Skeletal muscle cell (primary cell): ENCODE data around the gene RALBP1.

Source experiments
- DNase-seq: peaks from one replicate; pipeline ENCODE4 v3.0.0-alpha.2; 2010; ENCODE audit warnings: low read depth
- H3K4me3 ChIP-seq: 2 replicates; pipeline ENCODE4 v1.5.1; 2011; ENCODE audit warnings: low read depth, mild to moderate bottlenecking, control low read depth, low read length, moderate library complexity

Gene RALBP1

DNA sequence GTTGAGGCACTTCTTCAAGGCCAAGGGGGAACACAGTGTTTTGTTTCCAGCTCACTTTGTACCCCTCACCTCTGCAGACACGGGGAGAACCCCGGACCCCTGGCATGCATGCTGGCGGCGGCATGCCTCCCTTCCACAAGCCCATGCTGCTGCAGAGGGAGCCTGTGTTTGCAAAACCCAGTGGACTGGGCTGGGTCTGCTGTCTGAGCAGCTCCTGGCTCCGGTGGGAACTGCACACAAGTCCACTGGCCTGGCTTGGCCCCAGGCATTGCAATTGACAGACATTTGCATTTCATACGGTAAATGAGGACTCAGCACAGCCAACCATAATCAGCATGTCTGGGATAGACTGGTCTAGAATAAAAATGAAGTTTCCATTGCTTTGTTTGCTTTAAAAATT, 62.4 kb downstream of the RALBP1 start:
- no peak overlapping the region for H3K4me3 ChIP-seq
- DNase-seq, result no peak

DNA sequence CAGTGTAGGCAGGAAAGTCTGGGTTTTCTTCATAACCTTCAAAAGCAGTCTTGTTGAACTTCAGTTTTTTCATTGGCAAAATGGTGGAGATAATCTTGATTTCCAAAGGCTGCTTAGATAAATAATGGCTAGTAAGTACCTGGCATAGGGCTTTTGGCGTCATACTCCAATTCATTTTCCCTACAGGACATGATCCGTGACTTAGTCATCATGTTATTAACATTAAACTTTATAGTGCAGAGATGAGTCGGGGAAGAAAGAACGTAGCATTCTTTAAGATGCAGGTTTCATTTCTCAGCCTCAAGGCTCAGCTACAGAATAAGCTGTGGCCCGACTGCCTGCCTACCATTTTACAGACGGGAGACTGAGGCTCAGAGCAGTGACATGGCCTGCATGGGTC, 64.0 kb downstream of the RALBP1 start:
- peak; percentile 75 for DNase-seq
- no peak overlapping the region for H3K4me3 ChIP-seq

GRCh38 chr18:9539938-9540337, 64.6 kb downstream of the RALBP1 start:
- H3K4me3 ChIP-seq, result no peak overlapping the region
- DNase-seq, result no peak

GRCh38 chr18:9542924-9543323, 67.6 kb downstream of the RALBP1 start:
- H3K4me3 ChIP-seq, result no peak overlapping the region
- no peak for DNase-seq

GRCh38 chr18:9545029-9545428, 69.7 kb downstream of the RALBP1 start:
- no peak overlapping the region for H3K4me3 ChIP-seq
- DNase-seq, result no peak

- H3K4me3 ChIP-seq, result no peak overlapping the region
- no peak for DNase-seq
Observed at GRCh38 chr18:9546468-9546867, 71.2 kb downstream of the RALBP1 start.

- no peak overlapping the region for H3K4me3 ChIP-seq
- no peak for DNase-seq
Observed at GRCh38 chr18:9547782-9548181, 72.5 kb downstream of the RALBP1 start.

- no peak overlapping the region for H3K4me3 ChIP-seq
- DNase-seq, result no peak
Observed at GRCh38 chr18:9549405-9549804, 74.1 kb downstream of the RALBP1 start.

DNA sequence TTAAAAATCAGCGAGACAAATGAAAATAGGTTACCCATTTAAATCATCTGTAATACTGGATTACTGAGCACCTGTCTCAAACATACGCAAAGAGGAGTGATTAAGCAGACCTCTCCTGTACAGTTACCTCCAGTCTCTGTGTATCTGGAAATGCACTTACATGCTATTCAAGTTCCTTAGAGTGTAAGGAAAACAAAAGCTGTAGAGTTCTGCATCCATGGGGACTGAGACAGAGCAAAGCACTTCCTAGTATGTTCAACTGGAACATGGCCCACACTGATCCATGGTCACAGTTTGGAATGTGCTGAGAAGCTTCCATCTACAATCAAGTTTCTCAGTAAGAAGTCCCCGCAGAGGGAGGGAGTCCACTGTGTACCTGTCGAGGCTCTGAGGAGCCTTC, 75.1 kb downstream of the RALBP1 start:
- no peak for DNase-seq
- no peak overlapping the region for H3K4me3 ChIP-seq

DNA sequence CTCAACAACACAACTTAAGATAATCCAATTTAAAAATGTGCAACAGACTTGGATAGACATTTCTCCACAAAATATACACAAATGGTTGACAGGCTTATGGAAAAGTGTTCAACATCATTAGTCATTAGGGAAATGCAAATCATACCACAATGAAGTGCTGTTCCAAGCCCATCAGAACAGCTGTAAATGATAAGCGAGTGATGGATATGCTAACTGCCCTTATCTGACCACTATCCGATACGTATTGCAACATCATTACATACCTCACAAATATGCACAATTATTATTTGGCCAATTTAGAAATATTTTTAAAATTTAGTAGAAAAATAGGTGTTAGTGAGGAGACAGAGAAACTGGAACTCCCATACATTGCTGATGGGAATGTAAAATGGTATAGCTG, 76.9 kb downstream of the RALBP1 start:
- DNase-seq, result no peak
- no peak overlapping the region for H3K4me3 ChIP-seq

- no peak overlapping the region for H3K4me3 ChIP-seq
Observed at GRCh38 chr18:9552616-9553015, 77.3 kb downstream of the RALBP1 start.

GRCh38 chr18:9557250-9557943, 82.1 kb downstream of the RALBP1 start:
- no peak for DNase-seq
- H3K4me3 ChIP-seq, result no peak overlapping the region

More at GRCh38 chr18:9552616-9553015, 77.3 kb downstream of the RALBP1 start:
- DNase-seq, result no peak

DNA sequence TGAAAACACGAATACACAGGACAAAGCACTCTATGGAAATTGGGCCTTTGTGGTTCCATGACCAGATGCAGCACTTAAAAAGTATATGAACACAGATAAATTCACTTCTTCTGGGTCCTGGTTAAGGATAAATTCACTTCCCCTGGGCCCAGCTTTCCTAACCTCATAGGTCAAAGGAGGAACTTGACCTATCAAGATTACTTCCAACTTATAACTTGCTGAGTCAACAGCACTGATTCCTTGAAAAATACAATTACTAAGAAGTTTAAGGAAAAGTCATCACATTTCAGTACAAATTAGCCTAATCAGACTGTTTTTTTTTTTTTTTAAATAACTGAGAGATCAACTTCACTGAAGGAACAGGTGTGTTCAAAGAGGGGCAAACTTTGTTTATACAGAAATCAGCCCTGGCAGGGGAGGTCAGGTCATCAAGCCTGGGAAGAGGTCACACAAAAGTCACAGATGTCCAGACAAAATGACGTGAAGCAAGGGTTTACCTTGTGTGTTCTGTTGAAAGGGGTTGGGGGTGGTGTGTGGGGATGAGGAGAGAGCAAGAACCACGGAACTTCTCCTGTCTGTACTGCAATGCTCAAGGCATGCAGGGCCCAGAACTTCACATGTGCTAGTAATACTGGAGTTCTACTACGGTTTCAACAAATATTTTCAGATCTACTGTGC, 83.2 kb downstream of the RALBP1 start:
- no peak overlapping the region for H3K4me3 ChIP-seq
- DNase-seq, result no peak

DNA sequence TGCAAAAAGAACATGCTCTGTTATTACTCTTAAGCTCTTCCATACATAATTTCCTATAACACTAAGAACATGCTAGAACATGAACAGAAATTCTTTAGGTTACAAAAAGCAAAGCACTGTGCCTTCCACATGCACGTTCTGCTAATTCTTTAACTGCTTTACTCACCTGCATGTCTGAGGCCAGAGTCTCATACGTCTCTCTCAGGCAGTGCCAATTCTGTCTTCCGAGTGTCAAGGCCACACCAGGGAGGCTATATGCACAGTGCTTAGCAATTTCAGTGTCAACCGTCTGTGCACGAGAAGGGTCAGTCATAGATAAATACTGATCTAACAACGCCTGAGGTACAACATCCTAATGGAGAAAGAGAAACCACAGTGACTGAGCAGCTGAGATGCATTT, 83.9 kb downstream of the RALBP1 start:
- H3K4me3 ChIP-seq, result no peak overlapping the region
- no peak for DNase-seq

DNA sequence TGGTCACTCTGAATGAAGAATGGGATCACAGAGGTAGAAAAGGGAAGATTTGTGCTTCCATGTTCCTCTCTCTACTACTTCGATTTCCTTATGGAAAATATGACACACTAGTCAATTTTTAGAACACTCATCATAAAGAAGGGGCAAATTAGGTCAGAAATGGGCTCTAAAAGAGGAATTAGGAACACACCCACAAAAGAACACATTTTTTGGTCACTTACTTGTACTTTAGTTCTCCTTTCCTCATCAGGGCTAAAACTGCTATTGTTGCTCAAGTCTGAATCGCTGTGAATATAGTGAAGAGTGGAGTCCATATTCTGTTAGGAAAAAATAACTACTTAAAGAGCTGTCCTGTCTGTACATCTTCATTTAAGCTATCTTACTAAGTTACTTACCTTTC, 86.4 kb downstream of the RALBP1 start:
- H3K4me3 ChIP-seq, result no peak overlapping the region
- no peak for DNase-seq

DNA sequence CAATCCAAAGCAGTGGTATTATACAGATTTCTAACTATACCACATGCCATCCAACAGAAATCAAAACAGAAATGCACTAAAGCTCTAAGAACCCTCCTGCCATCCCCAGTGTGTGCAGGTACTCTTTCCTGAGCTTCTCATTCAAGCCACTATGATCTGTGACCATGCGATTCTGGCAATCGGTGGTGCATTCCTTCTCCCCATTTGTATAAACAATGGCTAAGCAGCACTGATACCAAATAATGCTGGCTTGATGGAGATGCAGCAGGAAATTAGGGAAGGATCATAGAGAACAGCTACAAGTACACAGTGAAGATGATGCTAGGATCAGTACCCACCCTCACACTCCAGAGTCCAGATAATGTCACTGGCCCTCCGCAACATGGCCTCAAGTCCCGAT, 87.3 kb downstream of the RALBP1 start:
- no peak overlapping the region for H3K4me3 ChIP-seq
- no peak for DNase-seq

GRCh38 chr18:9563331-9563730, 88.0 kb downstream of the RALBP1 start:
- DNase-seq, result no peak
- no peak overlapping the region for H3K4me3 ChIP-seq

GRCh38 chr18:9565407-9565806, 90.1 kb downstream of the RALBP1 start:
- no peak overlapping the region for H3K4me3 ChIP-seq
- DNase-seq, result no peak

- no peak overlapping the region for H3K4me3 ChIP-seq
- no peak for DNase-seq
Observed at GRCh38 chr18:9568186-9568585, 92.9 kb downstream of the RALBP1 start.

- no peak for DNase-seq
- no peak overlapping the region for H3K4me3 ChIP-seq
Observed at GRCh38 chr18:9569178-9569577, 93.9 kb downstream of the RALBP1 start.

GRCh38 chr18:9570255-9570654, 94.9 kb downstream of the RALBP1 start:
- no peak overlapping the region for H3K4me3 ChIP-seq
- DNase-seq, result no peak
